OCI-M2 (cell line): Measurements from ENCODE around the gene MCAM.

ENCODE experiments used
- DNase-seq: peaks from one replicate; lab custom pipeline; 2025; ENCODE audit not compliant: unreplicated experiment; lab: John Stamatoyannopoulos, UW

MCAM gene

GRCh38 chr11:119309953-119310681 lies 6.8 kb downstream of the MCAM start:
- DNase-seq: no peak

GRCh38 chr11:119309411-119309810 lies 7.5 kb downstream of the MCAM start:
- no peak for DNase-seq

- no peak for DNase-seq
Observed at GRCh38 chr11:119307974-119308373, 9.0 kb downstream of the MCAM start.

- DNase-seq: no peak
Observed at GRCh38 chr11:119307219-119307618, 9.7 kb downstream of the MCAM start.

GRCh38 chr11:119306373-119306890 lies 10.5 kb downstream of the MCAM start:
- no peak for DNase-seq

- no peak for DNase-seq
Observed at GRCh38 chr11:119305556-119306372, 11.2 kb downstream of the MCAM start.

GRCh38 chr11:119303227-119303718 lies 13.7 kb downstream of the MCAM start:
- DNase-seq: no peak

- DNase-seq: no peak
Observed at GRCh38 chr11:119300198-119300964, 16.5 kb downstream of the MCAM start.

GRCh38 chr11:119299416-119299815 lies 17.5 kb downstream of the MCAM start:
- DNase-seq: no peak

- DNase-seq: no peak
Observed at GRCh38 chr11:119298726-119299125, 18.2 kb downstream of the MCAM start.

GRCh38 chr11:119297938-119298337 lies 19.0 kb downstream of the MCAM start:
- no peak for DNase-seq

GRCh38 chr11:119295178-119295577 lies 21.8 kb downstream of the MCAM start:
- DNase-seq: no peak

- no peak for DNase-seq
Observed at GRCh38 chr11:119293461-119293860, 23.5 kb downstream of the MCAM start.

- DNase-seq: no peak
Observed at GRCh38 chr11:119290894-119291497, 25.9 kb downstream of the MCAM start.

GRCh38 chr11:119288219-119288618 lies 28.7 kb downstream of the MCAM start:
- no peak for DNase-seq

- DNase-seq: no peak
Observed at GRCh38 chr11:119285431-119285830, 31.5 kb downstream of the MCAM start.

- DNase-seq: no peak
Observed at GRCh38 chr11:119284344-119285157, 32.4 kb downstream of the MCAM start.

- no peak for DNase-seq
Observed at GRCh38 chr11:119282495-119282894, 34.4 kb downstream of the MCAM start.

GRCh38 chr11:119277660-119278059 lies 39.3 kb downstream of the MCAM start:
- no peak for DNase-seq

- no peak for DNase-seq
Observed at GRCh38 chr11:119273721-119274120, 43.2 kb downstream of the MCAM start.
